GM19035 (cell line): ENCODE results near the gene PRSS58.

Experiments
- ATAC-seq: cut with Tn5 transposase; IDR thresholded peaks from one replicate; pipeline ENCODE4 v1.9.1; 2021; ENCODE audit not compliant: unreplicated experiment

PRSS58 gene

GRCh38 chr7:142228537-142229104 is 29.2 kb downstream of the PRSS58 start:
- ATAC-seq: no peak
